ENCODE results near the gene NKAPD1. TPM values are rescaled to one million over a fixed set of nuclear protein-coding genes. Genes with fewer than 3 reads are reported as not detected.

Gene NKAPD1
- polyA plus RNA-seq, 3 donors = 5.3 to 9.4 (median 7.7) TPM

DNA sequence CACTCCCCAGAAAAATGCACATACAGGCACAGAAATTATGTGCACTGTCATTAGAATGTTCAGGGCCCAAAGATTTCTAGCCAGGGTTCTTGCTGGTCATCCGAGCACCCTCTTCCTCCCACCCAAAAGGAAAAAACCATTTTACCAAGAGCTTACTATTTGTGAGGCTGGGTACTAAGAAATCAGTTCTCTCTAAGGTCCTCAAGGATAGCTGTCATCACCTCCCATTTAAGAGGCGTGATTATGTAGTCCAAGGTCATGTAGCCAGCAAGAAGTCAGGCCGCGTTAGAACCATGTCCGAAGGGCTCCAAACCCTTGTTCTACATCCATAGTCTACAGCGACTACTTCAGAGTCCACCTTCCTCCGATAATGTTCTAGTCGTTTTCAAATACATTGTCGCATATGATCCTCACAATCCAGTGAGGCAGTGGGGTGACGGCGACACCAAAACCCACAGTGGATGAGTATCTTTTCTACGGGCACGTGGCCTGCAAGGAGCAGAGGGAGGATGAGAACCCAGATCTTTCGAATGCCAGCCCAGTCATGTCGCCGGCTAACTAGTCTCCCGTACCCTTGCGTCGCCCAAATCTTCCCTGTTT is 11.8 kb downstream of the NKAPD1 start:
- WGBS (ENCODE audit: insufficient coverage) = 5% methylated on average over 11 of the region's 19 CpGs
- H3K27me3 ChIP-seq (ENCODE audit: control insufficient read depth in 2 of 2, insufficient read depth in 2 of 2, low read length in 2 of 2) = no peaks in the 10 kb centered on the region
- peaks cover 24 to 30% of the 10 kb centered on the region in 2 donors for H3K4me1 ChIP-seq (ENCODE audit: control insufficient read depth in 1 of 2, insufficient read depth in 2 of 2, low read length in 2 of 2)
- peak overlapping the region; percentile 88 for H3K9ac ChIP-seq (ENCODE audit: insufficient read depth, low read length, poor library complexity, severe bottlenecking)
- Mint-ChIP-seq H3K36me3 (peaks cover 68 to 73% of the 10 kb centered on the region in 2 donors), H3K27ac (peak overlapping the region; percentile 95 to 99 (median 98)), H3K4me1 (peaks cover 41% of the 10 kb centered on the region), H3K27me3 (ENCODE audit: low read depth in 3 of 3) (peaks cover 0 to 2% (median 0%) of the 10 kb centered on the region in 3 donors), H3K4me3 (peak overlapping the region; percentile 96 to 99), H3K9me3 (no peaks in the 10 kb centered on the region)
- H3K4me2 ChIP-seq (replicated peaks; ENCODE audit: extremely low read depth, low read length, poor library complexity, severe bottlenecking) = peak overlapping the region; percentile 98
- H3K36me3 ChIP-seq (replicated peaks in 1 of 2; ENCODE audit: control insufficient read depth in 1 of 2, insufficient read depth in 2 of 2, low read length in 2 of 2) = peaks cover 58 to 74% of the 10 kb centered on the region in 2 donors
- TF ChIP-seq, protein P1, sequence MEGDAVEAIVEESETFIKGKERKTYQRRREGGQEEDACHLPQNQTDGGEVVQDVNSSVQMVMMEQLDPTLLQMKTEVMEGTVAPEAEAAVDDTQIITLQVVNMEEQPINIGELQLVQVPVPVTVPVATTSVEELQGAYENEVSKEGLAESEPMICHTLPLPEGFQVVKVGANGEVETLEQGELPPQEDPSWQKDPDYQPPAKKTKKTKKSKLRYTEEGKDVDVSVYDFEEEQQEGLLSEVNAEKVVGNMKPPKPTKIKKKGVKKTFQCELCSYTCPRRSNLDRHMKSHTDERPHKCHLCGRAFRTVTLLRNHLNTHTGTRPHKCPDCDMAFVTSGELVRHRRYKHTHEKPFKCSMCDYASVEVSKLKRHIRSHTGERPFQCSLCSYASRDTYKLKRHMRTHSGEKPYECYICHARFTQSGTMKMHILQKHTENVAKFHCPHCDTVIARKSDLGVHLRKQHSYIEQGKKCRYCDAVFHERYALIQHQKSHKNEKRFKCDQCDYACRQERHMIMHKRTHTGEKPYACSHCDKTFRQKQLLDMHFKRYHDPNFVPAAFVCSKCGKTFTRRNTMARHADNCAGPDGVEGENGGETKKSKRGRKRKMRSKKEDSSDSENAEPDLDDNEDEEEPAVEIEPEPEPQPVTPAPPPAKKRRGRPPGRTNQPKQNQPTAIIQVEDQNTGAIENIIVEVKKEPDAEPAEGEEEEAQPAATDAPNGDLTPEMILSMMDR (IDR thresholded peaks at IDR 0.05) = no peak
- H3K4me3 ChIP-seq (replicated peaks in 1 of 3; ENCODE audit: low read depth in 2 of 3, low read length in 3 of 3) = peak overlapping the region; percentile 89 to 100 (median 95)
- intact Hi-C loops (cut with micrococcal nuclease) = loop anchor here (2.0 to 10.0 kb wide), 4 partner anchors 13 to 199 kb away; no protein-coding TSS in a partner anchor
- H3K9me3 ChIP-seq (replicated peaks in 1 of 2; ENCODE audit: control insufficient read depth in 1 of 2, insufficient read depth in 1 of 2, low read length in 2 of 2) = no peaks in the 10 kb centered on the region
- DNase-seq = peak in 2 of 3 donors; percentile 22 to 33
- H3K79me2 ChIP-seq (ENCODE audit: insufficient read depth, low read length) = peaks cover 57% of the 10 kb centered on the region
- peak overlapping the region; percentile 63 to 99 for H3K27ac ChIP-seq (ENCODE audit: low read depth in 1 of 2, low read length in 2 of 2)
- H4K20me1 ChIP-seq (ENCODE audit: insufficient read depth, low read length) = peaks cover 5% of the 10 kb centered on the region
- H2AFZ ChIP-seq (ENCODE audit: insufficient read depth, low read depth, low read length, poor library complexity, severe bottlenecking) = peak overlapping the region; percentile 99

DNA sequence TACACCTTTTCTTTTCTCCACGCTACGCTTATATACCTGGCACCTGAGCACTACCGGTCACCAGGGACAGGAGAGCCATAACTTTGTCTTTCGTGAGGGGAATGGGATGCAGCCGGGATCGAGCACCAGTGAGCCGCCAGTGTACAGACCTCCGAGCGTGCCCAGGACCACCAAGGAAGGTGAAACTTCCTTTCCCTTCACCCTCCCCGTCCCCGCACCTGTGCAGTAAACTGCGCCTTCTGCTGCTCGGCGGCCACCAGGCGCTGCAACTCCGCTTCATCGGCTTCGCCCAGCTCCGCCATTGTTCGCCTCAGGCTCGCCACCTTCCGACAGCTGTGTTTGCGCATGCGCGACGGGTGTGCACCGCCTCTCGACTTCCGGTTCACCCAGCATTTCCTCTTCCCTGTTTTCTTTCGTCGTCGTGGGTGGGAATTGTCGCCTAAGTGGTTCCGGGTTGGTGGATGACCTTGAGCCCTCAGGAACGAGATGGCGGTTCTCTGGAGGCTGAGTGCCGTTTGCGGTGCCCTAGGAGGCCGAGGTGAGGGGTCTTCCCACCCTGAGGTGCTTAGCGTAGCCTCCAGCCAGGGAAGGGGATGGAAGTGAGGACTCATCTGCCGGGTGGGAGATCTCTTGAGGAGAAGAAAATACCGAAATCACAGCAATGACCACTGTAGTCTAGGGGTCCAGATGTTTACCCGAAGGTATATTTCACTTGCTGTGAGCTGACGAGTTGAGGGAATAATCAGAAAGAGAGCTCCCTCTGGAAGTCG is 12.5 kb downstream of the NKAPD1 start, which contains the start of the genes SDHD and TIMM8B:
Gene SDHD (plus strand): TSS at position 452 of the 770 bp plus-strand sequence. CDS start 35 bp downstream, at position 487.
Gene TIMM8B (minus strand): TSS at position 335 of the 770 bp plus-strand sequence. CDS start 33 bp downstream, at position 302.
- Histone ChIP-seq H3K79me2 (ENCODE audit: insufficient read depth, low read length) (peaks cover 63% of the 10 kb centered on the region), H3K36me3 (replicated peaks in 1 of 2; ENCODE audit: control insufficient read depth in 1 of 2, insufficient read depth in 2 of 2, low read length in 2 of 2) (peaks cover 64 to 74% of the 10 kb centered on the region in 2 donors), H3K27me3 (ENCODE audit: control insufficient read depth in 2 of 2, insufficient read depth in 2 of 2, low read length in 2 of 2) (no peaks in the 10 kb centered on the region), H3K4me1 (ENCODE audit: control insufficient read depth in 1 of 2, insufficient read depth in 2 of 2, low read length in 2 of 2) (peaks cover 24 to 30% of the 10 kb centered on the region in 2 donors), H3K27ac (ENCODE audit: low read depth in 1 of 2, low read length in 2 of 2) (peak within 1 kb of the TSS; percentile 63 to 99), H3K9ac (ENCODE audit: insufficient read depth, low read length, poor library complexity, severe bottlenecking) (peak within 1 kb of the TSS; percentile 88), H3K4me3 (replicated peaks in 1 of 3; ENCODE audit: low read depth in 2 of 3, low read length in 3 of 3) (peak within 1 kb of the TSS; percentile 89 to 100 (median 95)), H2AFZ (ENCODE audit: insufficient read depth, low read depth, low read length, poor library complexity, severe bottlenecking) (peak within 1 kb of the TSS; percentile 99), H3K9me3 (replicated peaks in 1 of 2; ENCODE audit: control insufficient read depth in 1 of 2, insufficient read depth in 1 of 2, low read length in 2 of 2) (no peaks in the 10 kb centered on the region), H4K20me1 (ENCODE audit: insufficient read depth, low read length) (peaks cover 5% of the 10 kb centered on the region), H3K4me2 (replicated peaks; ENCODE audit: extremely low read depth, low read length, poor library complexity, severe bottlenecking) (peak within 1 kb of the TSS; percentile 98)
- peaks cover 73% of the 10 kb centered on the region in 2 donors for H3K36me3 Mint-ChIP-seq
- H3K27ac Mint-ChIP-seq = peak within 1 kb of the TSS; percentile 95 to 99 (median 98)
- WGBS (ENCODE audit: insufficient coverage) = under 1% methylated on average over 40 of the region's 45 CpGs
- peak within 1 kb of the TSS; percentile 96 to 99 for H3K4me3 Mint-ChIP-seq
- TF ChIP-seq, protein P1 (IDR thresholded peaks at IDR 0.05) = peak; percentile 34
- intact Hi-C loops (cut with micrococcal nuclease) = loop anchor here (2.0 to 10.0 kb wide), 4 partner anchors 14 to 198 kb away; no protein-coding TSS in a partner anchor
- H3K27me3 Mint-ChIP-seq (ENCODE audit: low read depth in 3 of 3) = peaks cover 0 to 2% (median 0%) of the 10 kb centered on the region in 3 donors
- DNase-seq = peak; percentile 97 to 98 (median 98)
- no peaks in the 10 kb centered on the region for H3K9me3 Mint-ChIP-seq
- H3K4me1 Mint-ChIP-seq = peaks cover 41% of the 10 kb centered on the region

All from CD14-positive monocyte (primary cell).